Duodenal mucosa (tissue), 2 donors: ENCODE measurements around the gene GARIN3.

Source experiments
- H3K27ac ChIP-seq: one replicate; pipeline ENCODE4 v1.7.0; 2013; ENCODE audit warnings: low read depth, low read length
- H3K27me3 ChIP-seq, 2 donors: one replicate each; pipeline ENCODE4 v1.7.0; 2013; ENCODE audit warnings: low read length in 2 of 2, control low read depth in 1 of 2; ENCODE audit not compliant: insufficient read depth in 2 of 2, control insufficient read depth in 1 of 2
- H3K36me3 ChIP-seq, 2 donors: one replicate each; pipeline ENCODE4 v1.7.0; 2013; ENCODE audit warnings: low read length in 2 of 2, control low read depth in 1 of 2; ENCODE audit not compliant: insufficient read depth in 2 of 2, control insufficient read depth in 1 of 2
- H3K4me1 ChIP-seq, 2 donors: one replicate each; pipeline ENCODE4 v1.7.0; 2013; ENCODE audit warnings: low read length in 2 of 2, control low read depth in 1 of 2; ENCODE audit not compliant: insufficient read depth in 2 of 2, control insufficient read depth in 1 of 2
- H3K4me3 ChIP-seq, 2 donors: one replicate each; pipeline ENCODE4 v1.7.0; 2013; ENCODE audit warnings: low read length in 2 of 2, low read depth in 1 of 2
- H3K9ac ChIP-seq, 2 donors: one replicate each; pipeline ENCODE4 v1.7.0; 2013; ENCODE audit warnings: low read length in 2 of 2, low read depth in 1 of 2
- H3K9me3 ChIP-seq, 2 donors: one replicate each; pipeline ENCODE4 v1.7.0; 2013; ENCODE audit warnings: low read length in 2 of 2, control low read depth in 1 of 2; ENCODE audit not compliant: control insufficient read depth in 1 of 2

The GARIN3 gene

DNA sequence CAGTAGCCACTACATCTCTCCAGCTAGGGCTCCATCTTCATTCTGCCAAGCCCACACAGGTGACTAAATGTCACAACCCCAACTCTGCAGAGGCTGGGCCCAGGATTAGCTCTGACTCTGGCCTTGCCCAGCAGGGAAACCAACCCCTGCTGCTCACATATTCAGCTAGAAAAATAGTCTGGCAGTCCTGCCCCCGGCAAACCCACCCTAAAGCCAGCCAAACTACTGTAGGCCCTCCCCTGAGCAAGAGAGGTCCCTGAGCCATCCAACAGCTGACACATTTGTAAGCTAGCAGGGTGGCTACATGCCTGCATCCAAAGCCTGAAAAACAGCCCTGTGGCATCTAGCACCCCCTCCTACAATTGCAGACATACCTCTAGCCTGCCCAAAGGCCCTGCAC is 46.0 kb downstream of the GARIN3 start:
- no peak overlapping the region for H3K4me3 ChIP-seq

GRCh38 chr5:157116483-157116954 is 49.5 kb downstream of the GARIN3 start:
- Histone ChIP-seq H3K4me3 (no peak overlapping the region), H3K9me3 (peaks cover 0 to 4% of the 10 kb centered on the region in 2 donors), H3K4me1 (no peaks in the 10 kb centered on the region), H3K27me3 (no peaks in the 10 kb centered on the region), H3K27ac (no peak overlapping the region), H3K9ac (no peak overlapping the region), H3K36me3 (no peaks in the 10 kb centered on the region)

More for the DNA sequence above, 46.0 kb downstream of the GARIN3 start:
- Histone ChIP-seq H3K27me3 (no peaks in the 10 kb centered on the region), H3K27ac (no peak overlapping the region), H3K4me1 (no peaks in the 10 kb centered on the region), H3K9ac (no peak overlapping the region), H3K36me3 (no peaks in the 10 kb centered on the region), H3K9me3 (peaks cover 0 to 4% of the 10 kb centered on the region in 2 donors)

DNA sequence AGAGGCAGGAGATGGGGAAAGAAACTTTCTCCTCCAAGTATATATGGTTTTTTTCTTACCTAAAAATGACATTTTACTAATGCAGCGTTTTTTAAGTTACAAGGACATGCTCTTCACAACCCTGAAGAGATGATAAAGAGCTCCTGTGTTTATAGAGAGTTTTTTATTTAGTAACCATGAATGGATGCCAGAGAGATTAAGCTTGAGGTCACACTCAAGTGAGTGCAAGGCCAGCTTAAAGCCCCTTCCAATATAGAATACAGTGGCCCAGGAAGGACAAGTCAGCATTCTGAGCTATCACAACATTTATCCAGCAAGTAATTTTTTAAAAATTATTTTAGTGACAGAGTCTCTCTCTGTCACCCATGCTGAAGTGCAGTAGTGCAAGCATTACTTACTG is 50.6 kb downstream of the GARIN3 start:
- H3K9me3 ChIP-seq: no peaks in the 10 kb centered on the region
- no peaks in the 10 kb centered on the region for H3K27me3 ChIP-seq
- H3K4me1 ChIP-seq: no peaks in the 10 kb centered on the region
- H3K4me3 ChIP-seq: no peak overlapping the region
- no peak overlapping the region for H3K9ac ChIP-seq
- no peaks in the 10 kb centered on the region for H3K36me3 ChIP-seq
- H3K27ac ChIP-seq: no peak overlapping the region

GRCh38 chr5:157115012-157115411 is 51.1 kb downstream of the GARIN3 start:
- H3K4me1 ChIP-seq: no peaks in the 10 kb centered on the region
- H3K4me3 ChIP-seq: no peak overlapping the region

GRCh38 chr5:157113002-157113401 is 53.1 kb downstream of the GARIN3 start:
- Histone ChIP-seq H3K4me1 (no peaks in the 10 kb centered on the region), H3K9ac (no peak overlapping the region), H3K4me3 (no peak overlapping the region), H3K27me3 (no peaks in the 10 kb centered on the region), H3K9me3 (no peaks in the 10 kb centered on the region), H3K27ac (no peak overlapping the region), H3K36me3 (no peaks in the 10 kb centered on the region)

More at GRCh38 chr5:157115012-157115411, 51.1 kb downstream of the GARIN3 start:
- H3K27me3 ChIP-seq: no peaks in the 10 kb centered on the region
- no peaks in the 10 kb centered on the region for H3K36me3 ChIP-seq
- H3K9ac ChIP-seq: no peak overlapping the region
- no peak overlapping the region for H3K27ac ChIP-seq
- H3K9me3 ChIP-seq: no peaks in the 10 kb centered on the region
